Colon (tissue), 2 donors: ENCODE measurements around the gene HIPK4.
"Not testable (repeated sequence)": the region's sequence is repeated elsewhere in the genome, so short reads cannot be mapped to it uniquely, and the experiment has no call there.

ENCODE experiments used
- FAIRE-seq: peaks from 2 replicates; lab custom pipeline; 2012; peaks lifted over from hg19 to GRCh38; lab: Jason Lieb, UNC
- donor health status: control.
- donor health status: control.

Gene HIPK4

DNA sequence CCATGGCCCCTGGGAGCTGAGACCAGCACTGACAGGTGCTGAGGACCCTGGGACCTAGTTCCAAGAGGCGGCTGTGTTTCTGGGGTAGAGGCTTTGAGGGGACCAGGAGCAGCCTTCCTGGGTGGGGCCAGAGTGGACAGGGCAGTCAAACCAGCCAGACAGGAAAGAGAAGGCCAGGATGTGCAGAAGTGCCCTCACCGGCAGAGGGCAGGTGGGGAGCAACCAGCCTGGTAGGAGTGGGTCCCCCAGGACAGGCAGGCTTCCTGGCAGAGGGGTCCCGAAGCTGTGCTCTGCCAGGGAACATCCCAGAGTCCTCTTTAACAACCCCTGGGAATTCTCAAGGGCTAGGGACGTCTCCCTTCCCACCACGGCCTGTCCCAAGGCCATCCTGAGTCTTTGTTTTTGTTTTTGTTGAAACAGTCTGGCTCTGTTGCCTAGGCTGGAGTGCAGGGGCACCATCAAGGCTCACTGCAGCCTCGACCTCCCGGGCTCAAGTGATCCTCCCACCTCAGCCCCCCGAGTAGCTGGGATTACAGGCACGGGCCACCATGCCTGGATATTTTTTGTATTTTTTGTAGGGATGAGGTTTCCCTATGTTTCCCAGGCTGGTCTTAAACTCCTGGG lies 3.0 kb upstream of the HIPK4 start:
- FAIRE-seq, result no peak

- FAIRE-seq, result no peak
Observed at GRCh38 chr19:40392123-40392522, 2.1 kb upstream of the HIPK4 start.

DNA sequence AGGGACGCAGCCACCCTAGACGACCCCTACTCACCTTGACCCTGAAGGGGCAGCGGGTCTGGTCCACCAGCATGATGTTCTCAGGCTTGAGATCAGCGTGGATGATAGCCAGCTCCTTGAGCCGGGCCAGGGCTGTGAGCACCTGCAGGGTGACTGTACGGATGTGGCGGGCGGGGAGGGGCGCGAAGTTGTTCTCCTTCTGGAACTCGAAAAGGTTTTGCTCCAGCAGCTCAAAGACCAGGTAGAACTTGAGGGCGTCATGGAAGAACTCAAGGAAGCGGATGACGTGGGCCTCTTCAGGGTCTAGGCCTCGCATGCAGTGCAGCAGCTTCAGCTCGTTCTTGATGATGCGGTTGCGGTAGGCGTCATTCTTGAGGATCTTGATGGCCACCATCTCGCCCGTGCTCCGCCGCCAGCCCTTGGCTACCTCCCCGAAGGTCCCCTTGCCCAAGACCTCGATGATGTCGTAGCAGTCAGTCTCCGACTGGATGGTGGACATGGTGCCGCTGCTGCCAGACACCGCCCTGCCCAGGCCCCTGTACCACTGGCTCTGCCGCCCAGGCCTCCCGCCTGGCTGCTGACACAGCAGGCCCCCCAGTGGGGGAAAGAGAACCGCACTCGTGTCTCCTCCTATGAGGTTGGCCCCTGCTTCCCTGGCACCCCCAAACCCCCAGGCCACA lies 437 bp downstream of the HIPK4 start:
- FAIRE-seq, result no peak

DNA sequence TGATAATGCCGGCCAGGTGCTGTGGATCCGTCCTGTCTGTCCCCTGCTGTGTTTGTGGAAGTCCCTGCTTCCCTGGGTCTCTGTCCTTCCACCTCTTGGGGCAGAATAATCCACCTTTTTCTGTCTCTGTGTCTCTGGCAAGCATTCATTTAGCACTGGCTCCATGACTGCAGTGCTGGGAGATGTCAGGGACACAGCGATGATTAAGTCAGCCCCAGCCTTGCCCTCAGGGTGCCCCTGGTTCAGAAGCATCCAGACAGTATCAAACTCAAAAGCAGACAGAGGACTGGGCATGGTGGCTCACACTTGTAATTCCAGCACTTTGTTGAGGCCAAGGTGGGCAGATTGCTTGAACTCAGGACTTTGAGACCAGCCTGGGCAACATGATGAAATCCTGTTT lies 1.5 kb downstream of the HIPK4 start:
- no peak for FAIRE-seq

- FAIRE-seq, result no peak
Observed at GRCh38 chr19:40387155-40387554, 2.8 kb downstream of the HIPK4 start.

DNA sequence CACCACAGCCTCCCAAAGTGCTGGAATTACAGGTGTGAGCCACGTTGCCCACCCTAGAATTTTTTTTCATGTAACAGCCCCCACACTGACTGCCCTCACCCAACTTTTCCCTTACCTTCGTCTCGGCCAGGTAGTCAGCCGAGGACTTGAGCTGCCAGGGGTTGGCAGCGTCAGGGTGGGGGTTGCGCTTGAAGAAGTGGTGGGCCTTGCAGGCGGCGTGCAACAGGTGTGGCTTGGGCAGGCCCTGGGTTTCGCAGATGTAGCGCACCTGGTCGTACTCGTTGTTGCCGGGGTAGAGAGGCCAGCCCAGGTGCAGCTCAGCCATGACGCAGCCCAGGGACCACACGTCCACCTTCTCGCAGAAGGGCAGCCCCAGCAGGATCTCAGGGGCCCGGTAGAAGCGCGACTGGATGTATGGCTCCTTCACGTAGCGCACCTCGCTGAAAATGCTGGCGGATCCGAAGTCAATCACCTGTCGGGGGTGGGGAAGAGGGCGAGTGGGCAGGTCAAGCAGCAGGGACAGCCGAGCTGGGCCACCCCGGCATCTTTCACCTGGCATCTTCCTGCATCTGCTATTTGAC lies 6.2 kb downstream of the HIPK4 start:
- no peak for FAIRE-seq

DNA sequence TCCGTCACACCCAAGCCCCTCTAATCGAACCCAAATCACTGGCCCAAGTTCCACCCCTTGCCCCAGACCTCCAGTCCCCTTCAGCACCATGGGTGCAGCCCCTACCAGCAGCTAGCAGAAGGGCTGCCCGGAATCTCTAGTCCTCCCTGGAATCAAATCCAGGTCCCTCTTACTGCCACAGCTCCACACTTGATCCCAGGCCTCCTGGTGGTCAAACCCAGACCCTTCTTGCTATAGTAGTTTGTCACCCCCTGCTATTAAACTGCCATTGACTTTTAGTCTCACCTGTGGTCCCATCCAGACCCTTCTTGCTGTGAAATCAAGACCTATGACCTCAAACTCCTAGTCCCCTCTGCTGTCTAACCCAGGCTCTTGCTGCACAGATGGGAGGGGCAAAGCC lies 8.7 kb downstream of the HIPK4 start:
- no peak for FAIRE-seq

GRCh38 chr19:40380199-40381037 lies 9.6 kb downstream of the HIPK4 start:
- no peak for FAIRE-seq

- FAIRE-seq, result no peak
Observed at GRCh38 chr19:40379446-40380198, 10.4 kb downstream of the HIPK4 start.

- FAIRE-seq, result no peak
Observed at GRCh38 chr19:40378509-40378908, 11.5 kb downstream of the HIPK4 start.

GRCh38 chr19:40377876-40378385 lies 12.1 kb downstream of the HIPK4 start:
- no peak for FAIRE-seq

GRCh38 chr19:40376286-40376862 lies 13.6 kb downstream of the HIPK4 start:
- FAIRE-seq, result no peak

- no peak for FAIRE-seq
Observed at GRCh38 chr19:40374084-40374483, 15.9 kb downstream of the HIPK4 start.

DNA sequence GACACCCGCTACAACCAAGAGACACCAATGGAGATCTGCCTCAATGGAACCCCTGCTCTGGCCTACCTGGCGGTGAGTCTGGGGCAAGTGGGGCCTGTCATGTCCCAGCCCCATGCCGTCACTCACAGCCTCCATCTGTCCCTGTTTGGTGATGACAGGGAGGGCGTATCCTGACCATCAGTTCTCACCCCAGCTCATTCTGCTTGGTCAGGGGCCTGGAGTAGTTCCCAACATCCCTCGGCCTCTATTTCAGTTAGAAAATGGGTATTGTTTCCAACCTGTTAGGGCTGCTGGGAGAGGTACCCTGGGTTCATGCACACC lies 18.2 kb downstream of the HIPK4 start:
- no peak for FAIRE-seq

DNA sequence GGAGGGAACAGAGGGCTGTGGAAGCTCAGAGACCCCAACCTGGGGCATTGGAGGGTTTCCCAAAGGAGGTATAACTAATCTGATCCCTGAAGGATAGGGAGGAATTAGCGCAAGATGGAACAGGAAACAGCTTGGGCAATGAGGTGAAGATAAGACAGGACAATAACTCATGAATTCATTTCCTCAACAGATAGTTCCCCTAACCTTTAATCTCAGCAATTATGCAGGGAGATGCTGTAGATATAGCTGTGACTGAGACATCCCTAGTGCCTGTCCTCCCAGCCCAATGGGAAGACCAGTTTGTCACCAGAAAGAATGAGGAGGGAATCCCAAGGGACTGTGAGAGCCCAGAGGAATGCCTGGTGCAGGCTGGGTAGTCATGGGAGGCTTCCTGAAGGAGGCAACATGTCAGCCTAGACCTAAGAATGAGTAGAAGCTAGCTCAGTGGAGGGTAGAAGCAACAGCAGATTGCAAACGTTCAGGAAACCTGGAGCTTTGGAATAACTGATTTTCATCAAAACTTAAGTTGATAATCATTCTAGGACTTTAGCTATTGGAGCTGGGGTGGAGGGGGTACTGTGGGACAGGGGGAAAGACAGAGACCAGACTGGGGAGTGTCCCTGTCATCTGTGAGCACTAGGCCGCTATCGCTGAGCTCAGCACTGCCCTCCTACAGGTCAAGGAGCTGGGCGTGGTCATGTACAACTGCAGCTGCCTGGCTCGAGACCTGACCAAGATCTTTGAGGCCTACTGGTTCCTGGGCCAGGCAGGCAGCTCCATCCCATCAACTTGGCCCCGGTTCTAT lies 18.8 kb downstream of the HIPK4 start:
- no peak for FAIRE-seq

GRCh38 chr19:40370253-40370652 lies 19.7 kb downstream of the HIPK4 start:
- FAIRE-seq, result not testable (repeated sequence)

GRCh38 chr19:40369797-40370196 lies 20.2 kb downstream of the HIPK4 start:
- no peak for FAIRE-seq

GRCh38 chr19:40367577-40368434 lies 22.2 kb downstream of the HIPK4 start:
- FAIRE-seq, result no peak

- no peak for FAIRE-seq
Observed at GRCh38 chr19:40366697-40367561, 23.1 kb downstream of the HIPK4 start.
